SJCRH30 (cell line): Measurements from ENCODE around the gene GTF2H4. TPM values are rescaled to one million over a fixed set of nuclear protein-coding genes. Genes with fewer than 3 reads are reported as not detected.
"Not testable (repeated sequence)": the region's sequence is repeated elsewhere in the genome, so short reads cannot be mapped to it uniquely, and the experiment has no call there.

Experiments used
- DNase-seq, 2 experiments: peaks; one replicate each; pipeline ENCODE4 v3.0.0-alpha.2; 2015 to 2020
- H3K27ac ChIP-seq: fragments of 250-450 bp; sonication (Bioruptor Pico); 2 replicates; pipeline ENCODE4 v1.5.1; 2020; ENCODE audit warnings: mild to moderate bottlenecking, moderate library complexity
- H3K27me3 ChIP-seq: fragments of 250-450 bp; sonication (Bioruptor Pico); 2 replicates; pipeline ENCODE4 v1.5.1; 2020; ENCODE audit warnings: mild to moderate bottlenecking, moderate library complexity
- H3K36me3 ChIP-seq: fragments of 250-450 bp; sonication (Bioruptor Pico); 2 replicates; pipeline ENCODE4 v1.5.1; 2020; ENCODE audit warnings: mild to moderate bottlenecking, moderate library complexity
- H3K4me1 ChIP-seq: fragments of 250-450 bp; sonication (Bioruptor Pico); 2 replicates; pipeline ENCODE4 v1.5.1; 2020; ENCODE audit warnings: mild to moderate bottlenecking, moderate library complexity
- H3K4me3 ChIP-seq: fragments of 250-450 bp; sonication (Bioruptor Pico); 2 replicates; pipeline ENCODE4 v1.5.1; 2020; ENCODE audit warnings: mild to moderate bottlenecking, moderate library complexity
- H3K9me3 ChIP-seq: fragments of 250-450 bp; sonication (Bioruptor Pico); replicated peaks from 2 replicates; pipeline ENCODE4 v1.5.1; 2020; ENCODE audit warnings: mild to moderate bottlenecking, moderate library complexity
- total RNA-seq: library from RNA; depleted of rRNA; stranded (reverse); fragments of >200 nt; shearing (Covaris generic); gene quantifications from 2 replicates; pipeline ENCODE4 v1.2.3, GENCODE V29; 2014

GTF2H4 gene
- total RNA-seq, 1 experiment from 2014 or later, result 24.2 TPM

DNA sequence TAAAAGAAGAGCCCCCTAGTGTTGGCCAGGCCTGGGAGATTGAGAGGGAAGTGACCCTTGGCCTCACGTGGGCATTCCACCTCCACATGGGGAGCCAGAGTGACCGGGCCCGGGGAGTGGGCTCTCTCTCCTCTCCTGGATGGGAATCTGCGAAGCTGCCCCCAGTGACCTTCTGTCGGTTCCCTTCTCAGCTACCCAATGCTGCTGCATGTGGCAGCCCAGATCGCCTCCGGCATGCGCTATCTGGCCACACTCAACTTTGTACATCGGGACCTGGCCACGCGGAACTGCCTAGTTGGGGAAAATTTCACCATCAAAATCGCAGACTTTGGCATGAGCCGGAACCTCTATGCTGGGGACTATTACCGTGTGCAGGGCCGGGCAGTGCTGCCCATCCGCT lies 10.1 kb upstream of the GTF2H4 start:
- H3K9me3 ChIP-seq, result no peaks in the 10 kb centered on the region
- no peak for DNase-seq
- no peak overlapping the region for H3K4me3 ChIP-seq
- no peak overlapping the region for H3K27ac ChIP-seq
- no peaks in the 10 kb centered on the region for H3K4me1 ChIP-seq
- peaks cover 53% of the 10 kb centered on the region for H3K36me3 ChIP-seq
- no peaks in the 10 kb centered on the region for H3K27me3 ChIP-seq

DNA sequence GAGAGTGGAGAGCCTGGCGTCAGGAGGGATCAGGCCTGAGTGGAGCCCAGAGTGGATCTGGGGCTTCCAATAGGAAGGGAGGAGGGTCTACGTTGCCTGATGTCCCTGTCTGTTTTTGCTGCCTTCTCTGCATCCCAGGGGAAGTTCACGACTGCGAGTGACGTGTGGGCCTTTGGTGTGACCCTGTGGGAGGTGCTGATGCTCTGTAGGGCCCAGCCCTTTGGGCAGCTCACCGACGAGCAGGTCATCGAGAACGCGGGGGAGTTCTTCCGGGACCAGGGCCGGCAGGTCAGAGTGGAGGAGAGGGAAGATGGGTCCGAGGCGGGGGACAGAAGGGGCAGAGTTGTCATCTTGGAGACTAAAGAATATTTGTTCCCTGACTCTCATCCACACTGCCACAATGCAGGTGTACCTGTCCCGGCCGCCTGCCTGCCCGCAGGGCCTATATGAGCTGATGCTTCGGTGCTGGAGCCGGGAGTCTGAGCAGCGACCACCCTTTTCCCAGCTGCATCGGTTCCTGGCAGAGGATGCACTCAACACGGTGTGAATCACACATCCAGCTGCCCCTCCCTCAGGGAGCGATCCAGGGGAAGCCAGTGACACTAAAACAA lies 9.2 kb upstream of the GTF2H4 start:
- Histone ChIP-seq H3K36me3 (peaks cover 48% of the 10 kb centered on the region), H3K4me3 (no peak overlapping the region)

DNA sequence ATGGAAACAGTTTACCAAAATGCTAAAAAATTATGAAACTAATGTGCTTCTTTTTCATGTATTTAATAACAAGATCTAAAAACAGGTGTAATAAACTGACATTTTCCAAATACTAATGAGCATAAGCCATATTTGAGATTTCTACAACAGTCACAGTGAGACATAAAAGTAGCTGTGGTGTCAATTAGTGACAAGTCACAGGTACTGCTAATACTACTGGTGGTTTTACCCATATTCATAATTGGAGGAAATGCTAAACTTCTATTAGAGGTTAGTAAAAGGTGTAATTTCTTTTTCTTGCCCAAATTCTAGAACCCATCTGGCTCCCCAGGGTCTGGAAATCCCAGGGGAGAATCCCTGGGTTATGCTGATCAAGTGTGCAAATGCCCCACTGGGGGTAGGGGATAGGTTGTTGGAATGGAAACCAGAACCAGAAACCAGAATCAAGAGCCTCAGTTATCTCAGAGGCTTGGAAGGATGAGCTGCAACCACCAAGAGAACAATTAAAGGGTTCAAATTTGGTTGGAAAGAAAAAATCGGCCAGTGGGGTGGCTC lies 7.1 kb upstream of the GTF2H4 start:
- Histone ChIP-seq H3K27ac (no peak overlapping the region), H3K4me1 (no peaks in the 10 kb centered on the region), H3K36me3 (peaks cover 34% of the 10 kb centered on the region), H3K9me3 (no peaks in the 10 kb centered on the region), H3K27me3 (no peaks in the 10 kb centered on the region), H3K4me3 (no peak overlapping the region)
- DNase-seq, result no peak

More for the DNA sequence above, 9.2 kb upstream of the GTF2H4 start:
- Histone ChIP-seq H3K27ac (no peak overlapping the region), H3K9me3 (no peaks in the 10 kb centered on the region), H3K27me3 (no peaks in the 10 kb centered on the region), H3K4me1 (no peaks in the 10 kb centered on the region)
- no peak for DNase-seq

DNA sequence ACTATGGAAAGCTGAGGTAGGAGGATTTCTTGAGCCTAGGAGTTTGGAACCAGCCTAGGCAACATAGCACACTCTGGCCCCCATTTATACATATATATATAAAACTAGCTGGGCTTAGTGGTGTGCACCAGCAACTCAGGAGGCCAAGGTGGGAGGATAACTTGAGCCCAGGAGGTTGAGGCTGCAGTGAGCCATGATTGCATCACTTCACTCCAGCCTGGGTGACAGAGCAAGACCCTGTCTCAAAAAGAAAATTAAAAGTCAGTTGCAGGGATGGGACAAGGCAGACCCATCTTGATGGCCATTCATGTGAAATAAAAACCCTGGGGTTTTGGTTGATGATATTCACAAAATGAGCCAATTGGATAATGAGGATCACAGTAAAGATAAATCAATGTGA lies 6.6 kb upstream of the GTF2H4 start:
- Histone ChIP-seq H3K9me3 (no peaks in the 10 kb centered on the region), H3K4me3 (no peak overlapping the region), H3K4me1 (no peaks in the 10 kb centered on the region), H3K27ac (no peak overlapping the region), H3K27me3 (no peaks in the 10 kb centered on the region), H3K36me3 (peaks cover 30% of the 10 kb centered on the region)
- DNase-seq, result no peak

DNA sequence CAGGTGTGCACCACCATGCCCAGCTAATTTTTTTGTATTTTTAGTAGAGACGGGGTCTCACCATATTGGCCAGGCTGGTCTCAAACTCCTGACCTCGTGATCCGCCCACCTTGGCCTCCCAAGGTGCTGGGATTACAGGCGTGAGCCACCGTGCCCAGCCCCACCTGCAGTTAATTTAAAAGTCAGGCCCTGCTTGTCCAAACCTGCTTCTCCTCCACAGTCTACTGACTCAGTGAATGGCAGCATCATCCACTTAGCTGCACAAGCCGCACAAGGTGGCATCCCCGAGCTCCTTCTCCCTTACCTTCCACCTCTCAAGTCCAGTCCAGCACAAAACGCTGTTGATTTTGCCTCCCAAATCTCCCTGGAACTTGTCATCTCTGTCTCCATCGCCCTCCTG lies 5.8 kb upstream of the GTF2H4 start:
- H3K9me3 ChIP-seq, H3K27me3 ChIP-seq, H3K27ac ChIP-seq, H3K4me3 ChIP-seq, H3K4me1 ChIP-seq, DNase-seq: not testable (repeated sequence)
- H3K36me3 ChIP-seq, result peaks cover 25% of the 10 kb centered on the region

DNA sequence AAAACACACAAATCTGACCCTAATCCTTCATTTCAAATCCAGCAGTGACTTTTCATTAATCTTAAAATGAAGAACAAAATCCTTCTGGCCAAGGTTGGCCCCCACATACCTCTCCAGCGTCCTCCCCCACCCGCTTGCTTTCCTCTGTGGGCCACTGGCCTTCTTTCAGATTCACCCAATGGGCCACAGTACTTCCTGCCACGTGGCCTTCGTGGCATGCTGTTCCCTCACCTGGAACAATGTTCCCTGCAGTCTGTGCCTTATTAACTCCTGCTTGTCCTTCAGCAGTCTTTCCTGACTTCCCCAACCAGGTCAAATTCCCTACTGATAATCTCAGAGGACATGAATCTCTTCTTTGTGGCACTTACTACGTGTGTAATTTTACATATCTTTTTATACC lies 5.3 kb upstream of the GTF2H4 start:
- Histone ChIP-seq H3K9me3 (no peaks in the 10 kb centered on the region), H3K27ac (no peak overlapping the region)

DNA sequence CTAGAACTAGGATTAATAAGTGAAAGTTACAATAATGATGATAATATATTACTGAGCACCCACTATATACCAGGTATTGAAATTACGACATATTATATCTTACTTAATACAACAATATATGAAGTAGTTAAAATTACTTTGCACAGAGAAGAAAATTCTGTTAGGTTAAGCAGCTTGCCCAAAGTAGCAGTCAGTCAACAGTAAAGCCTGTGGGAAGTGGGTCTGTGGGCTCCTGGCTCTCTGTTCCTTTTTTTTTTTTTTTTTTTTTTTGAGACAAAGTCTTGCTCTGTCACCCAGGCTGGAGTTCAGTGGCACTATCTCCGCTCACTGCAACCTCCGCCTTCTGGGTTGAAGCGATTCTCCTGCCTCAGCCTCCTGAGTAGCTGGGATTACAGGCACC lies 4.8 kb upstream of the GTF2H4 start:
- Histone ChIP-seq H3K4me1 (no peaks in the 10 kb centered on the region), H3K4me3 (no peak overlapping the region), H3K36me3 (peaks cover 15% of the 10 kb centered on the region), H3K9me3 (no peaks in the 10 kb centered on the region), H3K27me3 (no peaks in the 10 kb centered on the region), H3K27ac (no peak overlapping the region)
- no peak for DNase-seq

More for the DNA sequence above, 5.3 kb upstream of the GTF2H4 start:
- H3K4me1 ChIP-seq, result no peaks in the 10 kb centered on the region
- H3K4me3 ChIP-seq, result no peak overlapping the region
- H3K36me3 ChIP-seq, result peaks cover 20% of the 10 kb centered on the region
- no peaks in the 10 kb centered on the region for H3K27me3 ChIP-seq
- no peak for DNase-seq

DNA sequence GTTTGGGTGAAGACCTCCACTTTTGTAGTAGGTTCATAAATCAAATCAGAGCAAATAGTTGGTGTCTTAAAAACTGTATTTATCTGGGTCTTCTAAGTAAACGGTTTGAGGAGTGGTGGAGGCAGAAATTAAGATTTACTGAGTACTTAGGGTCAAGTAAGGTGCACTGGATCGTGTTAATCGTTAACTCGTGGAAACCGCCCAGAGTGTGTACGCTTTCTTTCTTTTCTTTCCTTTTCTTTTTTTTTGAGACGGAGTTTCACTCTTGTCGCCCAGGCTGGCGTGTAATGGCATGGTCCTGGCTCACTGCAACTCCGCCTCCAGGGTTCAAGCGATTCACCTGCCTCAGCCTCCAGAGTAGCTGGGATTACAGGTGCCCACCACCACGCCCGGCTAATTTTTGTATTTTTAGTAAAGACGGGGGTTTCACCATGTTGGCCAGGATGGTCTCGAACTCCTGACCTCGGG lies 683 bp upstream of the GTF2H4 start:
- H3K27ac ChIP-seq, H3K36me3 ChIP-seq, H3K9me3 ChIP-seq, H3K4me1 ChIP-seq, H3K27me3 ChIP-seq, DNase-seq: not testable (repeated sequence)
- H3K4me3 ChIP-seq, result peak overlapping the region; percentile 81

DNA sequence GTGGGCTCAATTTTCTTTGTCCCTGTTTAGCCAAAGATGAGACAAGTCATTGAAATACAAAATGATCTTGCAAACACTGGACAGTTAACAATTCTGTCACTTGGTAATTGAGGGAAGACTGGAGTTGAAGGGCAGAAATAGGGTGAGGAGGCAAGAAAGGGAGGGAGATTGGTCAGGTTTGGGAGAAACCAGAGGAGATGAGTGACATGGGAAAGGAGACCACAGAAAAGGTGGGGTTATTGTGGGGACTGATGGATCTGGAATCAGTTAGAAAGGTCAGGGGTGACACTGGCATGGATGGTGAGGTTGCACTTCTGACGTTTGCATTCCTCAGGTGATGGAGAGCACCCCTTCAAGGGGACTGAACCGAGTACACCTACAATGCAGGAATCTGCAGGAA lies 693 bp downstream of the GTF2H4 start:
- Histone ChIP-seq H3K36me3 (no peaks in the 10 kb centered on the region; the same call in none of the 2 replicates), H3K4me3 (peak overlapping the region; percentile 81), H3K9me3 (no peaks in the 10 kb centered on the region), H3K27me3 (no peaks in the 10 kb centered on the region), H3K27ac (no peak overlapping the region), H3K4me1 (no peaks in the 10 kb centered on the region)
- DNase-seq, result no peak

DNA sequence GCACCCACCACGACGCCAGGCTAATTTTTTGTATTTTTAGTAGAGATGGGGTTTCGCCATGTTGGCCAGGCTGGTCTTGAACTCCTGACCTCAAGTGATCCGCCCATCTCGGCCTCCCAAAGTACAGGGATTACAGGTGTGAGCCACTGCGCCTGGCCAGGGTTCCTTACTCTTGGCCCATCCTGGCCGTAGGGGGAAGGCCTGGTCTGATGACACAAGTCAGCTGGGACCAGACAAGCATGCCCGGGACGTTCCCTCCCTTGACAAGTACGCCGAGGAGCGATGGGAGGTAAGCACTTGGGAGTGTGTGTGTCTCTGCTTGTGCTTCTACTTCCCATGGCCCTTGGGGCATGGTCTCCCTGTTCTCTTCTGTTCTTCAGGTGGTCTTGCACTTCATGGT lies 2.5 kb downstream of the GTF2H4 start:
- not testable (repeated sequence) for H3K9me3 ChIP-seq, H3K36me3 ChIP-seq, H3K4me3 ChIP-seq, H3K4me1 ChIP-seq, H3K27me3 ChIP-seq, H3K27ac ChIP-seq, DNase-seq

DNA sequence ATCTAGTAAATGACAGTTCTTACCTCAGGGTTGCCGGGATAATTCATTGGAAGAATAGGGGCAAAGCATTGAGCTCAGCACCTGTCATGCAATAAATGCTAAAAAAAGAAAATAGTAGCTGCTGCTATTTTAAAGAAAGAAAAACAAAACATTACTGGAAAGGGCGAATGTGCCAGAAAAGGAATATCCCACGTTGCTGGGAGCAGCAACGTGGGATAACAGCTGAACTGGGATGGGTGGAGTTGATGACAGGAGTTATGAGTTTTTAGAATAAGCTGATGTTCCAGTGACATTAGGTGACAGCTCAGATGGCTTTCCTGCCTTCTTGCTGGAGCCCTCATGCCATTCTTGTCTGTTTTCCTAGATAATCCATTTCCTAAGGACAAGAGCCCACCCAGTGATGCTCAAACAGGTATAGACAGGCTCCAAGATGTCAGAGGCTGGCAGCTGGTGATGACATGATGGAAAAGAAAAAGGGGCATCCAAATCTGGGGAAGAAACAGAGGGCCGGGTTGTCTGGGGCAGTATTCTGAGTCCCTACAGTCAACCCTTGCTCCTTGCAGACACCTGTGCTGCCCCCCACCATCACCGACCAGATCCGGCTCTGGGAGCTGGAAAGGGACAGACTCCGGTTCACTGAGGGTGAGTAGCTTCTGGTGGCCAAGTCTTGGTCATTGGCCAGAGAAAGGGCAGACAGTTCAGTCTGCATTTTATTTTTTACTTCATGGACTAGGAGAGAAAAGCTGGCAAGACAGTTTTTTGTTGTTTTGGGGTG lies 4.9 kb downstream of the GTF2H4 start:
- Histone ChIP-seq H3K4me1 (peaks cover 7% of the 10 kb centered on the region), H3K4me3 (no peak overlapping the region), H3K27ac (no peak overlapping the region), H3K36me3 (peaks cover 3% of the 10 kb centered on the region), H3K9me3 (no peaks in the 10 kb centered on the region), H3K27me3 (no peaks in the 10 kb centered on the region)
- DNase-seq, result no peak

DNA sequence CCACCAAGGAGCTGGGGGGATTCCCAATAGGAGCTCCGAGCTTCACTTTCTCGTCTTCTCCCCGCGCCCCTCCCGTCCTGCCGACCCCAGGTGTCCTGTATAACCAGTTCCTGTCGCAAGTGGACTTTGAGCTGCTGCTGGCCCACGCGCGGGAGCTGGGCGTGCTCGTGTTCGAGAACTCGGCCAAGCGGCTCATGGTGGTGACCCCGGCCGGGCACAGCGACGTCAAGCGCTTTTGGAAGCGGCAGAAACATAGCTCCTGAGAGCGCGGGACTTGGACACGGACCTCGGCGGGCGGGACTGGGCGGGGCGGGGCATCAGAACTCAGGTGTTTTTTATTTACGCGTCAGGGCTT lies 5.7 kb downstream of the GTF2H4 start:
- DNase-seq, result no peak
- Histone ChIP-seq H3K36me3 (peaks cover 3% of the 10 kb centered on the region), H3K27me3 (no peaks in the 10 kb centered on the region), H3K4me3 (no peak overlapping the region), H3K9me3 (no peaks in the 10 kb centered on the region), H3K27ac (no peak overlapping the region), H3K4me1 (peaks cover 7% of the 10 kb centered on the region)

DNA sequence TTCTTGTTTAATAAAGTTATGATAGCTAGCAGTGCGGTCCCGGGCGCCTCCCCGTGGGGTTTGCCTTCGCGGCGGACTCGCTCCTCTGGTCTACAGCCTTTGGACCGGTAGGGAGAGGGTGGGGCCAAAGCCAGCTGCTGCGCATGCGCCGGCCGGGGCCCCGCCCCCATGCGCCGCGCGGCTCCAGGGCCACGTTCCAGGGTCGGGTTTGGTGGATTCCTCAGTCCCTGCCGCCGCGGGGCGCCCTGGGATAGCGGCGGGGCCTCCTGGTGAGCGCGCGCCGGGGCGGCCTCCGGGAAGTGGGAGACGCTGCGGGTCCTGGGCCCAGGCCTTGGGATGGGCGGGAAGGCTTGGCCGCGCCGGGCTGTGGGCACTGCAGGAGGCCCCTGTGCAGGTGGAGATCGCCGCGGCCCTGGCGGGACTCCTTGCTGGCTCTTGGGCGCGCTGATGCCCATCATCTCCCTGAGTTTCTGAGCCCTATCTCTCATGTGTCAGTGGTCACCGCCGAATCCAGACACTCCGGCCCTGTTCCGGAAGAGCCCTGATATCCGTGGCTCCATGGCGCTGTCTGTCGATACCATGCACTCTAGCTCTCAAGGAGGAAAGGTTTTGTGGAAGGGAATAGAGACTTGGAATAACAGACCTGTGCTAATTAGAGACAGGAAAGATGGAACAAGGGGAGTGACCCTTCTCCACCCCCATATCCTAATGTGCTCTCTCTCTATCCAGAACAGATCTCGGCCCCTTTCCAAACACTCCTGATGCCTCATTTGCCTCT lies 6.3 kb downstream of the GTF2H4 start, which contains the start of gene VARS2:
TSS of gene VARS2 (plus strand) at position 163 of the 778 bp plus-strand sequence. CDS start at position 762, 599 bp downstream.
- peak; percentile 85 to 91 for DNase-seq
- Histone ChIP-seq H3K27ac (peak within 1 kb of the TSS; percentile 76), H3K9me3 (no peaks in the 10 kb centered on the region), H3K4me3 (peak within 1 kb of the TSS; percentile 64), H3K4me1 (peaks cover 7% of the 10 kb centered on the region), H3K36me3 (peaks cover 3% of the 10 kb centered on the region), H3K27me3 (no peaks in the 10 kb centered on the region)

DNA sequence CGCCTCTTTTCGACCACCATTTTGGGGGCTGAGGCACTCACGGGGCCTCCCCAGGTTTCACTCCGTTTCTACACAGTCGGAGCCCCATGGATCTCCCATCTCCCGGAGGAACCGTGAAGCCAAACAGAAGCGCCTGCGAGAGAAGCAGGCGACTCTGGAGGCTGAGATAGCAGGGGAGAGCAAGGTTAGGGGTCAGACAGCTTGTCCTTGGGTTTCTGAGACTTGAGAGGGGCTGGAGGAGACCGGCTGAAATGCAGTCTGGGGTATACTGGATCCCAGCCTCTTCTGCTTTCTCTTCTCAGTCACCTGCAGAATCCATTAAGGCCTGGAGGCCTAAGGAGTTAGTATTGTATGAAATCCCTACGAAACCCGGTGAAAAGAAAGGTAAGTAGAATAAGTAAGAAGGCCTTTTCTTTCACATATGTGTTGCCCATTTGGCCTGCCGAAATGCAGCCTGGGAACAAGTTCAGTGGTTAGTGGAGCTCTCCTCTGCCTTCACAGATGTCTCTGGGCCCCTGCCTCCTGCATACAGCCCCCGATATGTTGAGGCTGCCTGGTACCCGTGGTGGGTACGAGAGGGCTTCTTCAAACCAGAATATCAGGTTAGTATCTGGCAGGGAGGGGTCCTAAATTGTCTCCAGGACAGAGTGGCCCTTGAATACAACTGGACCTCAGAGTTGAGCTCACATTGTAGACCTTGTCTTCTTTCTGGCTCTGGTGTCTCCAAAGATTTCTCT lies 7.0 kb downstream of the GTF2H4 start:
- Histone ChIP-seq H3K27me3 (no peaks in the 10 kb centered on the region), H3K36me3 (peaks cover 3% of the 10 kb centered on the region), H3K27ac (peak overlapping the region; percentile 76), H3K4me3 (peak overlapping the region; percentile 64), H3K9me3 (no peaks in the 10 kb centered on the region), H3K4me1 (peaks cover 7% of the 10 kb centered on the region)
- DNase-seq, result peak in 1 of 2 experiments; percentile 7
